Measurements from ENCODE around the gene NEXMIF. TPM values are rescaled to one million over a fixed set of nuclear protein-coding genes. Genes with fewer than 3 reads are reported as not detected.

Gene NEXMIF
- polyA plus RNA-seq, 1 of the 3 experiments (the other 2 are of a cell fraction) = under 0.01 TPM

DNA sequence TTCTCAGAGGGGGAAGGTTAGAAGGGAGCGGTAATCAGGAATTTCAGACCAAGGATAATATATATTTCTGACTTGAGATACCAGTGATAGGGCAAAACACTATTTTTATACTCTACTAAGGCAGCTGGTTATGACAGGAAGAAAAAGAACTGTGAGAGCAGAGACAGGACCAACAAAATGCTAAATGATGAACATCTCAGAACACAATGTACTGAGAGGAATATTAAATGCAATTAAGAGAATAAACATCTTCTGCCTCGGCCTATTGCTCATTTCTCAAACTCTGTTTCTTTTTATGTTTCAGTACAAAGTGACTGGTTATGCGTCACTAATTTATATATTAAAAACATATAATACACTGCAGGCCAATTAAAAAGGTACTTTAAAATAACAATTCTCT is 188.8 kb downstream of the NEXMIF start:
- DNase-seq = no peak
- no peaks in the 10 kb centered on the region for H3K9me2 ChIP-seq
- H4K20me1 ChIP-seq (ENCODE audit: insufficient read depth) = no peaks in the 10 kb centered on the region
- ChIA-PET POLR2A (no interaction called here), CTCF (no interaction called here)
- no peak for TF ChIP-seq TAF1 (IDR thresholded peaks at IDR 0.05; ENCODE audit: borderline replicate concordance, low read depth, low read length)
- TF ChIP-seq RCOR1 (IDR thresholded peaks at IDR 0.05; ENCODE audit: low read length) = no peak
- TF ChIP-seq, protein P1, sequence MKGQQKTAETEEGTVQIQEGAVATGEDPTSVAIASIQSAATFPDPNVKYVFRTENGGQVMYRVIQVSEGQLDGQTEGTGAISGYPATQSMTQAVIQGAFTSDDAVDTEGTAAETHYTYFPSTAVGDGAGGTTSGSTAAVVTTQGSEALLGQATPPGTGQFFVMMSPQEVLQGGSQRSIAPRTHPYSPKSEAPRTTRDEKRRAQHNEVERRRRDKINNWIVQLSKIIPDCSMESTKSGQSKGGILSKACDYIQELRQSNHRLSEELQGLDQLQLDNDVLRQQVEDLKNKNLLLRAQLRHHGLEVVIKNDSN (IDR thresholded peaks at IDR 0.05; ENCODE audit: borderline replicate concordance, low read depth) = no peak
- no peak for TF ChIP-seq GATA2 (CRISPR knock-in tag; IDR thresholded peaks at IDR 0.05)
- no peak for TF ChIP-seq CTCF (IDR thresholded peaks at IDR 0.05)
- no peak for TF ChIP-seq POLR2AphosphoS5 (IDR thresholded peaks at IDR 0.05; ENCODE audit: low read depth, low read length)
- TF ChIP-seq SIN3A (IDR thresholded peaks at IDR 0.05; ENCODE audit: borderline replicate concordance, low read depth, low read length) = no peak
- TF ChIP-seq USF2 (IDR thresholded peaks at IDR 0.05; ENCODE audit: borderline replicate concordance, low read depth, low read length) = no peak
- no peak for TF ChIP-seq FOSL2 (IDR thresholded peaks at IDR 0.05; ENCODE audit: borderline replicate concordance, low read depth)
- TF ChIP-seq MXI1 (IDR thresholded peaks at IDR 0.05; ENCODE audit: low read depth, low read length) = no peak
- no peak for TF ChIP-seq GABPA (IDR thresholded peaks at IDR 0.05; ENCODE audit: low read depth)
- no peak for TF ChIP-seq SMC3 (IDR thresholded peaks at IDR 0.05; ENCODE audit: low read depth, low read length)
- no peak for TF ChIP-seq YY1 (IDR thresholded peaks at IDR 0.05; ENCODE audit: low read depth)
- TF ChIP-seq TCF12 (IDR thresholded peaks at IDR 0.05) = no peak
- no peak overlapping the region for H3K27ac ChIP-seq (ENCODE audit: low read depth in 2 of 2, low read length in 1 of 2)
- no peak overlapping the region for H3K4me3 ChIP-seq (ENCODE audit: low read depth in 2 of 2, low read length in 1 of 2)
- H3K4me2 ChIP-seq = no peak overlapping the region
- no peaks in the 10 kb centered on the region for H3K27me3 ChIP-seq (ENCODE audit: insufficient read depth)
- no peaks in the 10 kb centered on the region for H3K9me3 ChIP-seq
- no peak overlapping the region for H3K9ac ChIP-seq
- H3F3A ChIP-seq (replicated peaks; ENCODE audit: insufficient read depth) = no peaks in the 10 kb centered on the region
- no peaks in the 10 kb centered on the region for H3K79me2 ChIP-seq (ENCODE audit: insufficient read depth)
- no peaks in the 10 kb centered on the region for H3K36me3 ChIP-seq (replicated peaks in 1 of 2; ENCODE audit: control insufficient read depth in 1 of 2, insufficient read depth in 2 of 2, low read length in 1 of 2)
- no peaks in the 10 kb centered on the region for H3K4me1 ChIP-seq (ENCODE audit: control insufficient read depth in 1 of 2, insufficient read depth in 2 of 2, low read depth in 1 of 2, low read length in 1 of 2)
- no peak overlapping the region for H2AFZ ChIP-seq (ENCODE audit: low read depth)
- WGBS (ENCODE audit: low lambda C conversion rate) = 23% methylated on average over 3 of the region's 3 CpGs

DNA sequence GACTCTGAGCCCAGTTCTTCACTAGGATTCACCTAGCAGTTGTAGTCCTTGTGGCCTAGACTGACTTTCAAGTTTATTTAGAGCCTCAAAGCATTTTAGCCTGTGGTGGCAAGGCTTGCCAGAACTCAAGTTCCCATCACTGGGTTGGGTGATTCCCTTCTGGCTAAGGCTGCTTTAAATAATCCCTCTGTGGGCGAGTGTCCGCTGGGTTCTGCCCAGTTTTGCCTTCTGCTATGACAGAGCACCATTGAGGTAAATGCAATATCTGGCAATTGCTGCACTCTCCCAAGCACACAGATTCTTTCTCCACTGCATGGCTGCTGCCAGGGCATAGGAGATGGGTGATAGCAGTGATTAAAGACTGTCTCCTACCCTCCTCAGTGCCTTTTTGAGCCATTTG is 220.0 kb downstream of the NEXMIF start:
- ChIA-PET POLR2A (no interaction called here), CTCF (no interaction called here)
- no peaks in the 10 kb centered on the region for H3K9me3 ChIP-seq
- H2AFZ ChIP-seq (ENCODE audit: low read depth) = no peak overlapping the region
- no peaks in the 10 kb centered on the region for H3K27me3 ChIP-seq (ENCODE audit: insufficient read depth)
- no peak overlapping the region for H3K4me3 ChIP-seq (ENCODE audit: low read depth in 2 of 2, low read length in 1 of 2)
- no peaks in the 10 kb centered on the region for H3K36me3 ChIP-seq (replicated peaks in 1 of 2; ENCODE audit: control insufficient read depth in 1 of 2, insufficient read depth in 2 of 2, low read length in 1 of 2)
- 0% methylated on average over 2 of the region's 2 CpGs for WGBS (ENCODE audit: low lambda C conversion rate)
- no peak overlapping the region for H3K4me2 ChIP-seq
- H4K20me1 ChIP-seq (ENCODE audit: insufficient read depth) = no peaks in the 10 kb centered on the region
- no peak overlapping the region for H3K27ac ChIP-seq (ENCODE audit: low read depth in 2 of 2, low read length in 1 of 2)
- no peaks in the 10 kb centered on the region for H3K4me1 ChIP-seq (ENCODE audit: control insufficient read depth in 1 of 2, insufficient read depth in 2 of 2, low read depth in 1 of 2, low read length in 1 of 2)
- no peaks in the 10 kb centered on the region for H3K79me2 ChIP-seq (ENCODE audit: insufficient read depth)
- H3F3A ChIP-seq (replicated peaks; ENCODE audit: insufficient read depth) = no peaks in the 10 kb centered on the region
- DNase-seq = no peak
- no peaks in the 10 kb centered on the region for H3K9me2 ChIP-seq
- no peak overlapping the region for H3K9ac ChIP-seq
- TF ChIP-seq FOXJ3 (CRISPR knock-in tag; IDR thresholded peaks at IDR 0.05) (no peak), RCOR1 (IDR thresholded peaks at IDR 0.05; ENCODE audit: low read length) (no peak), SMC3 (IDR thresholded peaks at IDR 0.05; ENCODE audit: low read depth, low read length) (no peak), NFIC (IDR thresholded peaks at IDR 0.05; ENCODE audit: borderline replicate concordance) (no peak), GATA2 (CRISPR knock-in tag; IDR thresholded peaks at IDR 0.05) (no peak), PBX3 (IDR thresholded peaks at IDR 0.05) (no peak), CHD2 (IDR thresholded peaks at IDR 0.05; ENCODE audit: low read length, partially characterized antibody) (no peak), MXI1 (IDR thresholded peaks at IDR 0.05; ENCODE audit: low read depth, low read length) (no peak), FOXM1 (IDR thresholded peaks at IDR 0.05; ENCODE audit: low read depth) (no peak)
- TF ChIP-seq, protein P2, sequence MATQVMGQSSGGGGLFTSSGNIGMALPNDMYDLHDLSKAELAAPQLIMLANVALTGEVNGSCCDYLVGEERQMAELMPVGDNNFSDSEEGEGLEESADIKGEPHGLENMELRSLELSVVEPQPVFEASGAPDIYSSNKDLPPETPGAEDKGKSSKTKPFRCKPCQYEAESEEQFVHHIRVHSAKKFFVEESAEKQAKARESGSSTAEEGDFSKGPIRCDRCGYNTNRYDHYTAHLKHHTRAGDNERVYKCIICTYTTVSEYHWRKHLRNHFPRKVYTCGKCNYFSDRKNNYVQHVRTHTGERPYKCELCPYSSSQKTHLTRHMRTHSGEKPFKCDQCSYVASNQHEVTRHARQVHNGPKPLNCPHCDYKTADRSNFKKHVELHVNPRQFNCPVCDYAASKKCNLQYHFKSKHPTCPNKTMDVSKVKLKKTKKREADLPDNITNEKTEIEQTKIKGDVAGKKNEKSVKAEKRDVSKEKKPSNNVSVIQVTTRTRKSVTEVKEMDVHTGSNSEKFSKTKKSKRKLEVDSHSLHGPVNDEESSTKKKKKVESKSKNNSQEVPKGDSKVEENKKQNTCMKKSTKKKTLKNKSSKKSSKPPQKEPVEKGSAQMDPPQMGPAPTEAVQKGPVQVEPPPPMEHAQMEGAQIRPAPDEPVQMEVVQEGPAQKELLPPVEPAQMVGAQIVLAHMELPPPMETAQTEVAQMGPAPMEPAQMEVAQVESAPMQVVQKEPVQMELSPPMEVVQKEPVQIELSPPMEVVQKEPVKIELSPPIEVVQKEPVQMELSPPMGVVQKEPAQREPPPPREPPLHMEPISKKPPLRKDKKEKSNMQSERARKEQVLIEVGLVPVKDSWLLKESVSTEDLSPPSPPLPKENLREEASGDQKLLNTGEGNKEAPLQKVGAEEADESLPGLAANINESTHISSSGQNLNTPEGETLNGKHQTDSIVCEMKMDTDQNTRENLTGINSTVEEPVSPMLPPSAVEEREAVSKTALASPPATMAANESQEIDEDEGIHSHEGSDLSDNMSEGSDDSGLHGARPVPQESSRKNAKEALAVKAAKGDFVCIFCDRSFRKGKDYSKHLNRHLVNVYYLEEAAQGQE (IDR thresholded peaks at IDR 0.05; ENCODE audit: low read depth, low read length) = no peak
